ENCODE results near the gene ASTE1.

DNA sequence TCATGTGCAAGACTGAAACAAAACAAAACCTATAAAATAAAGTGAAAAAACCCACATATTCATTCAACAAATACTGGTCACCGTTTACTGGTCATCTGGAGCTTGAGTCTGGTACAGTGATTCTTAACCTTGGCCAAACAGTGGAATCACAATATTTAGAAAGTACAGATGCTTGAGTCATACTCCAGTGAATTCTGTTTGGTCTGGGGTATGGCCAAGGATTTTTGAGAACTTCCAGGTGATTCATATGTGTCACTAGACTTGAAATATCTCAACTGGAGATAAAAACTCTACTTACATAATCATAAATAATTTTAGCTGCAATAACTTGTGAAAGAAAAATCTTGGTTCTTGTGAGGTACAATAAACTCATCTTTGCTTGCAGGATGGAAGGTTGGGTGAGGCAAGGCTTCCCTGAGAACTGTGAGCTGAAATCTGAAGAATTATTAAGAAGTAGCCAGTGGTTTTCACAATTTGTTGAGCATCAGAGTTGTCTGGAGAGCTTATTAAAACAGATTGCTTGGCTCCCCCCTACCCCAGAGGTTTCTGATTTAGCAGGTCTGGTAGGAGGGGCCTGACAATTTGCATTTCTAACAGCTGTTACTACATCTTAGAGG, 9.7 kb upstream of the ASTE1 start:
- TF ChIP-seq, protein P1, sequence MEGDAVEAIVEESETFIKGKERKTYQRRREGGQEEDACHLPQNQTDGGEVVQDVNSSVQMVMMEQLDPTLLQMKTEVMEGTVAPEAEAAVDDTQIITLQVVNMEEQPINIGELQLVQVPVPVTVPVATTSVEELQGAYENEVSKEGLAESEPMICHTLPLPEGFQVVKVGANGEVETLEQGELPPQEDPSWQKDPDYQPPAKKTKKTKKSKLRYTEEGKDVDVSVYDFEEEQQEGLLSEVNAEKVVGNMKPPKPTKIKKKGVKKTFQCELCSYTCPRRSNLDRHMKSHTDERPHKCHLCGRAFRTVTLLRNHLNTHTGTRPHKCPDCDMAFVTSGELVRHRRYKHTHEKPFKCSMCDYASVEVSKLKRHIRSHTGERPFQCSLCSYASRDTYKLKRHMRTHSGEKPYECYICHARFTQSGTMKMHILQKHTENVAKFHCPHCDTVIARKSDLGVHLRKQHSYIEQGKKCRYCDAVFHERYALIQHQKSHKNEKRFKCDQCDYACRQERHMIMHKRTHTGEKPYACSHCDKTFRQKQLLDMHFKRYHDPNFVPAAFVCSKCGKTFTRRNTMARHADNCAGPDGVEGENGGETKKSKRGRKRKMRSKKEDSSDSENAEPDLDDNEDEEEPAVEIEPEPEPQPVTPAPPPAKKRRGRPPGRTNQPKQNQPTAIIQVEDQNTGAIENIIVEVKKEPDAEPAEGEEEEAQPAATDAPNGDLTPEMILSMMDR (IDR thresholded peaks at IDR 0.05): no peak
- no peak for TF ChIP-seq POLR2A (IDR thresholded peaks at IDR 0.05)

Data from thyroid gland (tissue), 4 donors.